ENCODE measurements around the gene LIPG.

- no peak for TF ChIP-seq CTCF (conservative IDR thresholded peaks at IDR 0.05; ENCODE audit: low read length)
- no peak for TF ChIP-seq EZH2phosphoT487 (IDR thresholded peaks at IDR 0.05; ENCODE audit: borderline replicate concordance)
Observed at GRCh38 chr18:49547701-49548100, 14.2 kb upstream of the LIPG start.
